ENCODE results near the gene KCNT2.

The KCNT2 gene

GRCh38 chr1:196611873-196612272 is 3.6 kb upstream of the KCNT2 start:
- no peak overlapping the region for H3K9ac ChIP-seq
- no peak overlapping the region for H3K4me2 ChIP-seq (ENCODE audit: low read length)
- H3K79me2 ChIP-seq: no peaks in the 10 kb centered on the region
- no peaks in the 10 kb centered on the region for H3K36me3 ChIP-seq (ENCODE audit: control insufficient read depth, insufficient read depth, low read length)
- H2AFZ ChIP-seq: no peak overlapping the region
- H3K9me3 ChIP-seq (ENCODE audit: control insufficient read depth, low read length): no peaks in the 10 kb centered on the region
- H3K27ac ChIP-seq: no peak overlapping the region
- TF ChIP-seq, protein P1, sequence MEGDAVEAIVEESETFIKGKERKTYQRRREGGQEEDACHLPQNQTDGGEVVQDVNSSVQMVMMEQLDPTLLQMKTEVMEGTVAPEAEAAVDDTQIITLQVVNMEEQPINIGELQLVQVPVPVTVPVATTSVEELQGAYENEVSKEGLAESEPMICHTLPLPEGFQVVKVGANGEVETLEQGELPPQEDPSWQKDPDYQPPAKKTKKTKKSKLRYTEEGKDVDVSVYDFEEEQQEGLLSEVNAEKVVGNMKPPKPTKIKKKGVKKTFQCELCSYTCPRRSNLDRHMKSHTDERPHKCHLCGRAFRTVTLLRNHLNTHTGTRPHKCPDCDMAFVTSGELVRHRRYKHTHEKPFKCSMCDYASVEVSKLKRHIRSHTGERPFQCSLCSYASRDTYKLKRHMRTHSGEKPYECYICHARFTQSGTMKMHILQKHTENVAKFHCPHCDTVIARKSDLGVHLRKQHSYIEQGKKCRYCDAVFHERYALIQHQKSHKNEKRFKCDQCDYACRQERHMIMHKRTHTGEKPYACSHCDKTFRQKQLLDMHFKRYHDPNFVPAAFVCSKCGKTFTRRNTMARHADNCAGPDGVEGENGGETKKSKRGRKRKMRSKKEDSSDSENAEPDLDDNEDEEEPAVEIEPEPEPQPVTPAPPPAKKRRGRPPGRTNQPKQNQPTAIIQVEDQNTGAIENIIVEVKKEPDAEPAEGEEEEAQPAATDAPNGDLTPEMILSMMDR (IDR thresholded peaks at IDR 0.05): no peak
- no peak overlapping the region for H3K4me3 ChIP-seq (ENCODE audit: low read depth, low read length)
- H3K4me1 ChIP-seq: no peaks in the 10 kb centered on the region
- H3K27me3 ChIP-seq (ENCODE audit: control insufficient read depth, insufficient read depth, low read length): no peaks in the 10 kb centered on the region

DNA sequence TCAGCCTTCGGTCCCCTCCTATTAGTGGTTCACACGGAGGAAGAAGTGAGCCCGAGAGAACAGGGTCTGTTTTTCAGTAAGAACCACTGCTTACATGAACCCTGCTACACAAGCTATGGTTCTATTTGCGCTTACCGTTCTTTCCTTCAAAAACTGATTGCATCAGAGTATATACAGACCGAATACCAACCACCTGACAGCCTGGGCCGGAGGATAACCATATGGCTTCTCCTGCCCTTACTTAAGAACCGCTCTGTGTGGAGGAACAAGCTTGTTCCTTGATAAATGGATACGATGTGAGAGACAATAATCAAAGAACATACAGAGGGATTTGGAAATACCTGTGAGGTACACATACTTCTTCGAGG is 1.1 kb upstream of the KCNT2 start:
- no peak overlapping the region for H2AFZ ChIP-seq
- H3K9ac ChIP-seq: no peak overlapping the region
- no peak overlapping the region for H3K27ac ChIP-seq

GRCh38 chr1:196607981-196608380 is 259 bp downstream of the KCNT2 start:
- Histone ChIP-seq H3K4me1 (no peaks in the 10 kb centered on the region), H3K79me2 (no peaks in the 10 kb centered on the region), H3K4me3 (ENCODE audit: low read depth, low read length) (peak overlapping the region; percentile 54), H2AFZ (peak overlapping the region; percentile 28), H3K27ac (no peak overlapping the region), H3K9me3 (ENCODE audit: control insufficient read depth, low read length) (no peaks in the 10 kb centered on the region), H3K4me2 (ENCODE audit: low read length) (peak overlapping the region; percentile 82), H3K27me3 (ENCODE audit: control insufficient read depth, insufficient read depth, low read length) (no peaks in the 10 kb centered on the region), H3K9ac (no peak overlapping the region), H3K36me3 (ENCODE audit: control insufficient read depth, insufficient read depth, low read length) (no peaks in the 10 kb centered on the region)
- TF ChIP-seq, protein P1 (IDR thresholded peaks at IDR 0.05): no peak

More for the DNA sequence above, 1.1 kb upstream of the KCNT2 start:
- Histone ChIP-seq H3K36me3 (ENCODE audit: control insufficient read depth, insufficient read depth, low read length) (no peaks in the 10 kb centered on the region), H3K4me1 (no peaks in the 10 kb centered on the region), H3K27me3 (ENCODE audit: control insufficient read depth, insufficient read depth, low read length) (no peaks in the 10 kb centered on the region), H3K9me3 (ENCODE audit: control insufficient read depth, low read length) (no peaks in the 10 kb centered on the region), H3K79me2 (no peaks in the 10 kb centered on the region), H3K4me3 (ENCODE audit: low read depth, low read length) (peak overlapping the region; percentile 54), H3K4me2 (ENCODE audit: low read length) (peak overlapping the region; percentile 82)
- TF ChIP-seq, protein P1 (IDR thresholded peaks at IDR 0.05): no peak

DNA sequence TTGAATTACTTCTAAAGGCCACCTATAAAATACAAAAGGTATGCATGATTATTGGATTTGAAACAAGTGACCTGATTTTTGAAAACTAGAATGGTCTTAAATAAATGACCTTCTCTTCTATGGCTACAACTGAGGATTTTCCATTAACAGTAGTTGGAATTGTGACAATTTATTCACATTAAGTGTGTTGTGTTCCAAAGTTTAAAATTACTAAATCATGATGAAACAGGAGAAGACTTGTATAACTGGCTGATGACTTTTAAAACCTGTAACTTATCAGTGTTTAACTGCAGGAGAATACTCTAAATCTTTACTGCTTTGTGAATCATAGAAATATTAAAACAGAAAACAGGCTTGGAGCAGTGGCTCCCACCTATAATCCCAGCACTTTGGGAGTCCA is 4.6 kb downstream of the KCNT2 start:
- no peak overlapping the region for H3K4me2 ChIP-seq (ENCODE audit: low read length)
- H3K27ac ChIP-seq: no peak overlapping the region
- no peak overlapping the region for H3K9ac ChIP-seq
- H3K27me3 ChIP-seq (ENCODE audit: control insufficient read depth, insufficient read depth, low read length): no peaks in the 10 kb centered on the region
- H3K9me3 ChIP-seq (ENCODE audit: control insufficient read depth, low read length): no peaks in the 10 kb centered on the region
- no peak overlapping the region for H2AFZ ChIP-seq
- TF ChIP-seq, protein P1 (IDR thresholded peaks at IDR 0.05): no peak
- no peaks in the 10 kb centered on the region for H3K79me2 ChIP-seq
- no peaks in the 10 kb centered on the region for H3K36me3 ChIP-seq (ENCODE audit: control insufficient read depth, insufficient read depth, low read length)
- no peaks in the 10 kb centered on the region for H3K4me1 ChIP-seq
- H3K4me3 ChIP-seq (ENCODE audit: low read depth, low read length): no peak overlapping the region

GRCh38 chr1:196598942-196599748 is 9.1 kb downstream of the KCNT2 start:
- no peak overlapping the region for H3K4me3 ChIP-seq (ENCODE audit: low read depth, low read length)
- H3K9me3 ChIP-seq (ENCODE audit: control insufficient read depth, low read length): no peaks in the 10 kb centered on the region
- TF ChIP-seq, protein P1 (IDR thresholded peaks at IDR 0.05): no peak
- no peak overlapping the region for H3K27ac ChIP-seq
- H3K27me3 ChIP-seq (ENCODE audit: control insufficient read depth, insufficient read depth, low read length): no peaks in the 10 kb centered on the region
- no peaks in the 10 kb centered on the region for H3K4me1 ChIP-seq
- H3K79me2 ChIP-seq: no peaks in the 10 kb centered on the region
- no peaks in the 10 kb centered on the region for H3K36me3 ChIP-seq (ENCODE audit: control insufficient read depth, insufficient read depth, low read length)
- H3K9ac ChIP-seq: no peak overlapping the region
- H2AFZ ChIP-seq: no peak overlapping the region
- no peak overlapping the region for H3K4me2 ChIP-seq (ENCODE audit: low read length)

Measured in parathyroid adenoma (tissue), 2 donors.